Heart right ventricle (tissue), 16 donors: Measurements from ENCODE around the gene COL8A1. TPM values are rescaled to one million over a fixed set of nuclear protein-coding genes. Genes with fewer than 3 reads are reported as not detected.

Source experiments
- ATAC-seq, 8 donors: fragments of 200-7000 bp; cut with Tn5 transposase; one replicate each; pipeline ENCODE4 v1.9.1; 2020; ENCODE audit warnings: mild to moderate bottlenecking in 8 of 8, moderate library complexity in 8 of 8, moderate number of reproducible peaks in 1 of 8
- DNase-seq, 2 donors: peaks; one replicate each; pipeline ENCODE4 v3.0.0-alpha.2; 2020
- H3K27ac ChIP-seq, 10 donors: fragments of 200-600 bp; sonication (generic) in 2 of 10; one replicate each; pipeline versions ENCODE4 v1.5.0 to v1.8.0; 2020 to 2022; ENCODE audit warnings: mild to moderate bottlenecking in 3 of 10
- H3K27me3 ChIP-seq, 7 donors: fragments of 200-600 bp; one replicate each; pipeline ENCODE4 v1.8.0; 2021 to 2022; ENCODE audit warnings: mild to moderate bottlenecking in 2 of 7
- H3K36me3 ChIP-seq, 9 donors: fragments of 200-600 bp; sonication (generic) in 1 of 9; one replicate each; pipeline versions ENCODE4 v1.5.0 to v1.8.0; 2020 to 2022; ENCODE audit warnings: mild to moderate bottlenecking in 2 of 9
- H3K4me1 ChIP-seq, 9 donors: fragments of 200-600 bp; sonication (generic) in 1 of 9; one replicate each; pipeline versions ENCODE4 v1.5.0 to v1.8.0; 2020 to 2022; ENCODE audit warnings: mild to moderate bottlenecking in 4 of 9
- H3K4me3 ChIP-seq, 10 donors: fragments of 200-600 bp; sonication (generic) in 2 of 10; one replicate each; pipeline versions ENCODE4 v1.5.0 to v1.8.0; 2020 to 2022; ENCODE audit warnings: mild to moderate bottlenecking in 7 of 10, moderate library complexity in 2 of 10
- H3K9me3 ChIP-seq, 11 donors: fragments of 200-600 bp in 10 of 11; sonication (generic) in 2 of 11; one replicate each; pipeline versions ENCODE4 v1.5.0 to v1.8.0; 2013 to 2022; ENCODE audit warnings: mild to moderate bottlenecking in 2 of 11, control low read depth in 1 of 11, moderate library complexity in 1 of 11
- CTCF ChIP-seq, 9 donors: fragments of 200-600 bp; sonication (generic) in 2 of 9; IDR thresholded peaks; one replicate each; pipeline versions ENCODE4 v1.5.0 to v1.8.0; 2021 to 2022; ENCODE audit warnings: antibody characterized with exemption in 9 of 9, mild to moderate bottlenecking in 5 of 9, moderate library complexity in 1 of 9
- WGBS, 2 donors: extraction: QIAGEN DNeasy Blood & Tissue Kit; methylation state at CpG; one replicate each; pipeline ENCODE4 v1.1.7; 2013; ENCODE audit warnings: inconsistent platforms in 1 of 2; 5-methylcytosine and 5-hydroxymethylcytosine counted together
- intact Hi-C, 10 donors: fragments of 100-400 bp; cut with DNase I; formaldehyde crosslinking; loops; one replicate each; pipeline versions ENCODE4 v1.11.1 to v1.14.2; 2022
- polyA plus RNA-seq, 2 donors: library from polyadenylated mRNA; stranded (reverse); fragments of 200-250 nt; gene quantifications; one replicate each; pipeline ENCODE4 v1.2.3, GENCODE V29; 2013
- total RNA-seq, 10 donors: library from RNA; stranded (reverse); fragmentation: NEBNext Ultra II Directional in 3 of 10; extraction: Animal tissue kit (Norgen Biotek cat#: 25700) in 3 of 10; gene quantifications; one replicate each; pipeline versions ENCODE4 v1.2.1 to v1.2.4, GENCODE V29; 2021 to 2023
- donor health status: Arrhythmogenic right ventricular cardiomyopathy.
- donor health status: ischemic (EF 13 %, LVEDD 7.1; RV severe dilation, severe dysfunction).
- donor health status: healthy with polysubstance abuse.
- donor health status: DM: no; HTN: yes; CAD: no.
- donor health status: DM: no; HTN: no; CAD: no.
- donor health status: ischemic (EF 25% LVEDD 6.9; RV normal size, moderate dysfunction).
- donor health status: ischemic (EF 25% LVEDD 5.7; RV mildly dilated, moderate dysfunction).
- donor health status: healthy.
- donor health status: DM: yes; HTN: yes; CAD: no.
- donor health status: Ischemic cardiomyopathy.
- donor health status: ischemic (EF 35%, LVEDD 5.7; RV mildly dilated, moderate dysfunction).
- donor health status: nonischemic (EF 11% LVEDD 7.7; RV severe dilation, severe dysfunction).
- donor health status: DM: yes; HTN: yes; CAD: no.
- donor health status: PGD.
- donor health status: ischemic (EF 29% LVEDD 5.4; RV normal size, mild dysfunction).
- donor health status: nonischemic (EF 23%, LVEDD 6.1; RV moderate dilation, normal function).

COL8A1 gene
- total and polyA plus RNA-seq, 12 donors = 7.5 to 32.2 (median 14.5) TPM

GRCh38 chr3:99825004-99825640 is 186.7 kb downstream of the COL8A1 start:
- TF ChIP-seq CTCF (IDR thresholded peaks at IDR 0.05) = no peak
- intact Hi-C loops = loop anchor here in 1 of 10 donors (5.0 kb wide), 1 partner anchor 767 kb away; no protein-coding TSS in a partner anchor
- Histone ChIP-seq H3K4me1 (no peaks in the 10 kb centered on the region), H3K27me3 (no peaks in the 10 kb centered on the region), H3K9me3 (no peaks in the 10 kb centered on the region), H3K36me3 (peaks cover 0 to 15% (median 0%) of the 10 kb centered on the region in 9 donors), H3K4me3 (no peak overlapping the region), H3K27ac (no peak overlapping the region)
- DNase-seq (no peak), ATAC-seq (no peak)
- WGBS, 2 donors = 82 to 86% methylated on average over 3 of the region's 3 CpGs

- Histone ChIP-seq H3K4me3 (no peak overlapping the region), H3K4me1 (peaks cover 0 to 20% (median 13%) of the 10 kb centered on the region in 9 donors), H3K36me3 (peaks cover 0 to 18% (median 0%) of the 10 kb centered on the region in 9 donors), H3K27me3 (no peaks in the 10 kb centered on the region), H3K27ac (no peak overlapping the region), H3K9me3 (no peaks in the 10 kb centered on the region)
- WGBS, 2 donors = 91 to 99% methylated on average over 3 of the region's 3 CpGs
- ATAC-seq (no peak), DNase-seq (no peak)
- intact Hi-C loops = loop anchor here in 8 of 10 donors (5.0 kb wide), 3 partner anchors 237 to 762 kb away; no protein-coding TSS in a partner anchor
- TF ChIP-seq CTCF (IDR thresholded peaks at IDR 0.05) = no peak
Observed at GRCh38 chr3:99829844-99830243, 191.4 kb downstream of the COL8A1 start.

GRCh38 chr3:99833617-99834205 is 195.3 kb downstream of the COL8A1 start:
- Histone ChIP-seq H3K9me3 (no peaks in the 10 kb centered on the region), H3K4me3 (no peak overlapping the region), H3K27ac (peak overlapping the region in 7 of 10 donors; percentile 5 to 62 (median 25)), H3K27me3 (no peaks in the 10 kb centered on the region), H3K36me3 (peaks cover 0 to 23% (median 0%) of the 10 kb centered on the region in 9 donors), H3K4me1 (peaks cover 0 to 47% (median 23%) of the 10 kb centered on the region in 9 donors)
- no peak for ATAC-seq
- intact Hi-C loops = loop anchor here in 7 of 10 donors (5.0 kb wide), 3 partner anchors 234 to 759 kb away; no protein-coding TSS in a partner anchor
- 45 to 50% methylated on average over 4 of the region's 4 CpGs for WGBS, 2 donors
- DNase-seq = no peak
- no peak for TF ChIP-seq CTCF (IDR thresholded peaks at IDR 0.05)

- WGBS, 2 donors = 92 to 98% methylated on average over 2 of the region's 2 CpGs
- ATAC-seq = no peak
- Histone ChIP-seq H3K4me3 (no peak overlapping the region), H3K9me3 (no peaks in the 10 kb centered on the region), H3K4me1 (peaks cover 0 to 47% (median 23%) of the 10 kb centered on the region in 9 donors), H3K27me3 (no peaks in the 10 kb centered on the region), H3K27ac (peak overlapping the region in 3 of 10 donors; percentile 18 to 46 (median 43)), H3K36me3 (peaks cover 0 to 16% (median 0%) of the 10 kb centered on the region in 9 donors)
- no peak for DNase-seq
- TF ChIP-seq CTCF (IDR thresholded peaks at IDR 0.05) = no peak
- intact Hi-C loops = loop anchor here in 7 of 10 donors (5.0 kb wide), 3 partner anchors 233 to 758 kb away; no protein-coding TSS in a partner anchor
Observed at GRCh38 chr3:99834211-99834957, 196.0 kb downstream of the COL8A1 start.
